Spleen (tissue), 11 donors: ENCODE results near the gene SULT1B1. TPM values are rescaled to one million over a fixed set of nuclear protein-coding genes. Genes with fewer than 3 reads are reported as not detected.

ENCODE experiments used
- DNase-seq: peaks from one replicate; pipeline ENCODE4 v3.0.0-alpha.2; 2020
- H3K27ac ChIP-seq, 8 donors: fragments of 200-600 bp; sonication (generic) in 7 of 8; 1 replicate in 4 of 8; 2 replicates in 4 of 8; pipeline versions ENCODE4 v1.5.0 to v1.8.0; 2016 to 2021; ENCODE audit warnings: inconsistent platforms in 4 of 8, mild to moderate bottlenecking in 4 of 8, moderate library complexity in 1 of 8
- H3K27me3 ChIP-seq, 7 donors: fragments of 200-600 bp; sonication (generic) in 6 of 7; replicated peaks in 1 of 7; 1 replicate in 4 of 7; 2 replicates in 3 of 7; pipeline versions ENCODE4 v1.5.0 to v1.8.0; 2016 to 2021; ENCODE audit warnings: inconsistent platforms in 3 of 7, mild to moderate bottlenecking in 1 of 7
- H3K36me3 ChIP-seq, 6 donors: fragments of 200-600 bp; sonication (generic) in 5 of 6; 1 replicate in 4 of 6; 2 replicates in 2 of 6; pipeline versions ENCODE4 v1.5.0 to v1.8.0; 2016 to 2021; ENCODE audit warnings: inconsistent platforms in 2 of 6
- H3K4me1 ChIP-seq, 6 donors: fragments of 200-600 bp; sonication (generic) in 5 of 6; 1 replicate in 3 of 6; 2 replicates in 3 of 6; pipeline versions ENCODE4 v1.5.0 to v1.8.0; 2016 to 2021; ENCODE audit warnings: inconsistent platforms in 3 of 6
- H3K4me3 ChIP-seq, 8 donors: fragments of 200-600 bp; sonication (generic) in 7 of 8; 1 replicate in 4 of 8; 2 replicates in 4 of 8; pipeline versions ENCODE4 v1.5.0 to v1.8.0; 2016 to 2021; ENCODE audit warnings: inconsistent platforms in 4 of 8, mild to moderate bottlenecking in 4 of 8, moderate library complexity in 2 of 8
- H3K9me3 ChIP-seq, 8 donors: fragments of 200-600 bp; sonication (generic) in 7 of 8; 1 replicate in 4 of 8; 2 replicates in 4 of 8; pipeline versions ENCODE4 v1.5.0 to v1.8.0; 2016 to 2021; ENCODE audit warnings: inconsistent platforms in 4 of 8
- CTCF ChIP-seq, 11 experiments: fragments of 200-600 bp in 7 of 11; fragments of 450-650 bp in 4 of 11; sonication (generic) in 4 of 11; IDR thresholded peaks in 8 of 11; conservative IDR thresholded peaks in 3 of 11; 1 replicate in 7 of 11; 2 replicates in 4 of 11; pipeline versions ENCODE4 v1.4.0 to v1.8.0; 2016 to 2021; ENCODE audit warnings: antibody characterized with exemption in 11 of 11, inconsistent platforms in 4 of 11, mild to moderate bottlenecking in 1 of 11
- POLR2A ChIP-seq, 3 donors: fragments of 450-650 bp; IDR thresholded peaks; one replicate each; pipeline ENCODE4 v1.5.1; 2017; ENCODE audit warnings: antibody characterized with exemption in 3 of 3, mild to moderate bottlenecking in 1 of 3
- POLR2AphosphoS5 ChIP-seq, 3 donors: sonication (generic); formaldehyde crosslinking; IDR thresholded peaks; one replicate each; pipeline ENCODE4 v1.5.1; 2017; ENCODE audit warnings: antibody characterized with exemption in 3 of 3
- WGBS, 5 donors: extraction: QIAGEN DNeasy Blood & Tissue Kit in 3 of 5; methylation state at CpG; one replicate each; pipeline versions ENCODE4 v1.1.5 to v1.1.7; 2013 to 2018; 5-methylcytosine and 5-hydroxymethylcytosine counted together
- intact Hi-C: fragments of 100-400 bp; cut with DNase I; formaldehyde crosslinking; loops from one replicate; pipeline ENCODE4 v1.15.0; 2023; ENCODE audit warnings: low total_unique reads
- polyA plus RNA-seq, 3 donors: library from polyadenylated mRNA; stranded (reverse); fragments of 200-250 nt; gene quantifications; one replicate each; pipeline ENCODE4 v1.2.1, GENCODE V29; 2013
- total RNA-seq, 7 donors: library from RNA; depleted of rRNA in 3 of 7; stranded (reverse); fragments of >200 nt in 3 of 7; fragmentation: NEBNext Ultra II Directional in 4 of 7; extraction: Animal tissue kit (Norgen Biotek cat#: 25700) in 4 of 7; gene quantifications; one replicate each; pipeline versions ENCODE4 v1.1.0 to v1.2.1, GENCODE V29; 2016 to 2021
- donor health status: healthy with polysubstance abuse.
- donor health status: DM: no; HTN: no; CAD: no; lungs with moderate emphysema.
- donor health status: DM: no; HTN: no; CAD: no.
- donor health status: Bipolar disorder and iron deficiency.
- donor health status: healthy.
- donor health status: DM: no; HTN: no; CAD: no.
- donor health status: DM: yes; HTN: yes; CAD: no.

The SULT1B1 gene
- total and polyA plus RNA-seq, 10 donors: 1.1 to 53.1 (median 21.9) TPM

DNA sequence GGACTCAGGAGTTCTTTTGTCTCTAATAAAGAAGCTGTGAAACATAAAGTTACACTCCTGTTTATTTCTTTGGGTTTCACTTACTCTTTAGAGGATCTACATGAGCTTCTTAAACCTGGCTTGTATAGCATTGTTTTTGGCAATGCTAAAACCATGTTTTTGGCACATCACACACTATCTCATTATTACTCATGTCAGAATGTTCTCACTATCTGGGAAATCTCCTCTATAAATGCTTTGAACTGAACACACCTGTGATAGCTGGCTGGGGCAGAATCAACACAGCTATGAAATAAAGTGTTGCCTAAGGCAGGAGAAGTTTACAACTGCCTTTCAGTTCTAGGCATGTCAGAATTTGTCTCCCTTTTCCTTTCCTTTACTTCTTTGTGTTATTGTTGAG lies 52.6 kb downstream of the SULT1B1 start:
- intact Hi-C loops: no loop called here
- no peak for DNase-seq
- Histone ChIP-seq H3K4me1 (no peaks in the 10 kb centered on the region), H3K4me3 (no peak overlapping the region), H3K27me3 (no peaks in the 10 kb centered on the region), H3K27ac (no peak overlapping the region), H3K9me3 (peaks cover 0 to 4% (median 0%) of the 10 kb centered on the region in 8 donors), H3K36me3 (no peaks in the 10 kb centered on the region)
- TF ChIP-seq POLR2AphosphoS5 (IDR thresholded peaks at IDR 0.05) (no peak), POLR2A (IDR thresholded peaks at IDR 0.05) (no peak), CTCF (IDR thresholded peaks at IDR 0.05 in 8 of 11, conservative IDR thresholded peaks at IDR 0.05 in 3 of 11) (no peak)

DNA sequence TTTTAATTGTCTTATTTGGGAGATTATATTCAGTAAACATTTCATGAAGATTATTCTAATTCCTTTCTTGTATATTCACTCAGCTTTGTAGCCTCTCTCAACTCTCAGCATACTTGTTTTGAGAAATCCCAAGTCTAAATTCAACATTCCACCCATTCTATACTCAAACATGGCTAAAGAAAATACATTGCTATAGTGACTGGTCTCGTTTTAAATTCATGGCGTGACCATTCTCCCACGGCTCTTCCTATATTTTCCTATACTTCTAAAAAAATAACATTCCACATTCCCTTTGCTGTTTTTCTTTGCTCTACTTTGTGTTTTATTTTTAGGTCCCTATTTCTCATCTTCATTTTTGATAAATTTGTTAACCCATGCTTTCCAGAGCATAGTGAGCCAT lies 58.2 kb downstream of the SULT1B1 start:
- DNase-seq: no peak
- Histone ChIP-seq H3K27ac (no peak overlapping the region), H3K4me1 (no peaks in the 10 kb centered on the region), H3K27me3 (no peaks in the 10 kb centered on the region), H3K4me3 (no peak overlapping the region), H3K36me3 (no peaks in the 10 kb centered on the region), H3K9me3 (peaks cover 0 to 23% (median 14%) of the 10 kb centered on the region in 8 donors)
- intact Hi-C loops: no loop called here
- 90 to 95% (median 92%) methylated on average over 3 of the region's 3 CpGs for WGBS, 5 donors
- no peak for TF ChIP-seq POLR2AphosphoS5 (IDR thresholded peaks at IDR 0.05)
- TF ChIP-seq POLR2A (IDR thresholded peaks at IDR 0.05): no peak
- TF ChIP-seq CTCF (IDR thresholded peaks at IDR 0.05 in 8 of 11, conservative IDR thresholded peaks at IDR 0.05 in 3 of 11): no peak

GRCh38 chr4:69701696-69702095 lies 58.7 kb downstream of the SULT1B1 start:
- Histone ChIP-seq H3K27ac (no peak overlapping the region), H3K4me3 (no peak overlapping the region), H3K4me1 (no peaks in the 10 kb centered on the region), H3K9me3 (peaks cover 0 to 23% (median 14%) of the 10 kb centered on the region in 8 donors), H3K36me3 (no peaks in the 10 kb centered on the region), H3K27me3 (no peaks in the 10 kb centered on the region)
- intact Hi-C loops: no loop called here
- 83 to 94% (median 89%) methylated on average over 4 of the region's 4 CpGs for WGBS, 5 donors
- no peak for DNase-seq
- TF ChIP-seq CTCF (IDR thresholded peaks at IDR 0.05 in 8 of 11, conservative IDR thresholded peaks at IDR 0.05 in 3 of 11) (no peak), POLR2A (IDR thresholded peaks at IDR 0.05) (no peak), POLR2AphosphoS5 (IDR thresholded peaks at IDR 0.05) (no peak)

DNA sequence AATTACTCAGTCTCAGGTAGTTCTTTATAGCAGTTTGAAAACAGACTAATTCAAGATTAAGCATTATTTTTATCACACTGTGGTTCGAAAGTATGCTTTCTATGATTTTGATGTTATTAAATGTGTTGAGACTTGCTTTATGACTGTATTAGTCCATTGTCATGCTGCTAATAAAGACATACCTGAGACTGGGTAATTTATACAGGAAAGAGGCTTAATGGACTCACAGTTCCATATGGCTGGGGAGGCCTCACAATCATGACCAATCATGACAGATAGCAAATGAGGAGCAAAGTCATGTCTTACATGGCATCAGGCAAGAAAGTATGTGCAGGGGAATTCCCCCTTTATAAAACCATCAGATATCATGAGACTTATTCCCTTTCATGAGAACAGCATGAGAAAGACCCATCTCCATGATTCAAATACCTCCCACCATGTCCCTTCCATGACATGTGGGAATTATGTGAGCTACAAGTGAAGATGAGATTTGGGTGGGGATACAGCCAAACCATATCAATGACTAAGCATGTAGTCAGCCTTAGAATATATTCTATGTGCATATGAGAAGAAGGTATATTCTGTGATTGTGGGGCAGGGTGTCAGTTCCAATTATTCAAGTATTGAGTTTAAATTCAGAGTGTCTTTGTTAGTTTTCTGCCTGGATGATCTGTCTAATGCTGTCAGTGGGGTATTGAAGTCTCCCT lies 62.7 kb downstream of the SULT1B1 start:
- no peaks in the 10 kb centered on the region for H3K36me3 ChIP-seq
- no peak overlapping the region for H3K4me3 ChIP-seq
- TF ChIP-seq CTCF (IDR thresholded peaks at IDR 0.05 in 8 of 11, conservative IDR thresholded peaks at IDR 0.05 in 3 of 11) (no peak), POLR2A (IDR thresholded peaks at IDR 0.05) (no peak)
- H3K9me3 ChIP-seq: peaks cover 0 to 30% (median 14%) of the 10 kb centered on the region in 8 donors
- H3K4me1 ChIP-seq: no peaks in the 10 kb centered on the region
- H3K27ac ChIP-seq: no peak overlapping the region
- DNase-seq: no peak
- WGBS, 5 donors: 27 to 100% (median 90%) methylated on average over 1 of the region's 1 CpG
- intact Hi-C loops: loop anchor here (10.0 kb wide), 1 partner anchor 117 kb away; no protein-coding TSS in a partner anchor
- no peaks in the 10 kb centered on the region for H3K27me3 ChIP-seq
